ENCODE data around the gene VGF. TPM values are rescaled to one million over a fixed set of nuclear protein-coding genes. Genes with fewer than 3 reads are reported as not detected.

Gene VGF
- polyA plus RNA-seq, 1 experiment = 0.04 TPM

DNA sequence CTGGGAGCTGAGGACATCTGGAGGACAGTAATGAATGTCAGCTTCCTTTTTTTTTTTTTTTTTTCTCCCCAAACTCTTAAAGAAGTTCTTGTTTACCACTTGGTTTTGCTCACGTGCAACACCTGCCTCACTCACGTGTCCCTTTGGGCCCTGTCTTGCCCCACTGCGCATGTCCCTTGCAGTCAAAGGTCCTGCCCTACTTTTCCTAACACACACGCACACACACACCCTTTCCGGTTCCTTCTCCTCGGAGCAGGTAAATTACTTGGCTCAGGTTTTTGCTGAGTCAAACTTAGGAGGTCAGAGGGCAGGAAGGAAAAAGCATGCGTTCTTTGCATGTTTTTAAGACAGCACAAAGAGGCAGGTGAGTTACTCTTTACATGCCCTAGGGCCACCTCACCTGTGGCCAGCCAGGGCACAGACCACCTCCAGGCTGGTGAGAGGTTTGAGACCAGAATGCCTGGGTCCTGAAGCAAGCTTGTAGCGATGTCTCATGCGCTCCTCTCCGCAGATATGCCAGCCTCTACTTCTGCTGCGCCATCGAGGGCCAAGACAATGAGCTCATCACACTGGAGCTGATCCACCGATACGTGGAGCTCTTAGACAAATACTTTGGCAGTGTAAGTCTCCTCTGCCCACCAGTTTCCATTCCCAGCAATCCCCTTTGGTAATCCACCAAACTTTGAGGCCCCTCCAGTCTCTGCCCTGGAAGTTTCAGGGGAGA, 8.3 kb downstream of the VGF start:
- TF ChIP-seq, protein P1, sequence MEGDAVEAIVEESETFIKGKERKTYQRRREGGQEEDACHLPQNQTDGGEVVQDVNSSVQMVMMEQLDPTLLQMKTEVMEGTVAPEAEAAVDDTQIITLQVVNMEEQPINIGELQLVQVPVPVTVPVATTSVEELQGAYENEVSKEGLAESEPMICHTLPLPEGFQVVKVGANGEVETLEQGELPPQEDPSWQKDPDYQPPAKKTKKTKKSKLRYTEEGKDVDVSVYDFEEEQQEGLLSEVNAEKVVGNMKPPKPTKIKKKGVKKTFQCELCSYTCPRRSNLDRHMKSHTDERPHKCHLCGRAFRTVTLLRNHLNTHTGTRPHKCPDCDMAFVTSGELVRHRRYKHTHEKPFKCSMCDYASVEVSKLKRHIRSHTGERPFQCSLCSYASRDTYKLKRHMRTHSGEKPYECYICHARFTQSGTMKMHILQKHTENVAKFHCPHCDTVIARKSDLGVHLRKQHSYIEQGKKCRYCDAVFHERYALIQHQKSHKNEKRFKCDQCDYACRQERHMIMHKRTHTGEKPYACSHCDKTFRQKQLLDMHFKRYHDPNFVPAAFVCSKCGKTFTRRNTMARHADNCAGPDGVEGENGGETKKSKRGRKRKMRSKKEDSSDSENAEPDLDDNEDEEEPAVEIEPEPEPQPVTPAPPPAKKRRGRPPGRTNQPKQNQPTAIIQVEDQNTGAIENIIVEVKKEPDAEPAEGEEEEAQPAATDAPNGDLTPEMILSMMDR (IDR thresholded peaks at IDR 0.05; ENCODE audit: insufficient read depth, low read depth, low read length) = no peak
- H3K27me3 ChIP-seq (ENCODE audit: control insufficient read depth, insufficient read depth, low read length) = 0 out of 2 replicates have a peak, but pooled peaks cover 2% of the 10 kb centered on the region
- peaks cover 19% of the 10 kb centered on the region for H3K36me3 ChIP-seq (ENCODE audit: control insufficient read depth, insufficient read depth, low read length)
- ChIA-PET POLR2A (interaction anchor here (0.6 kb wide), 2 partner anchors 49 to 91 kb away, joined by 4 to 6 read pairs; no protein-coding TSS in a partner anchor), CTCF (interaction anchor here (0.7 to 4.9 kb wide), 7 partner anchors 8 to 524 kb away, joined by 3 to 28 read pairs (median 5); partner anchors contain the start of genes TRIM56 and VGF)
- no peak for DNase-seq (ENCODE audit: low read depth)
- H3K4me3 ChIP-seq (ENCODE audit: low read depth, low read length) = no peak overlapping the region

DNA sequence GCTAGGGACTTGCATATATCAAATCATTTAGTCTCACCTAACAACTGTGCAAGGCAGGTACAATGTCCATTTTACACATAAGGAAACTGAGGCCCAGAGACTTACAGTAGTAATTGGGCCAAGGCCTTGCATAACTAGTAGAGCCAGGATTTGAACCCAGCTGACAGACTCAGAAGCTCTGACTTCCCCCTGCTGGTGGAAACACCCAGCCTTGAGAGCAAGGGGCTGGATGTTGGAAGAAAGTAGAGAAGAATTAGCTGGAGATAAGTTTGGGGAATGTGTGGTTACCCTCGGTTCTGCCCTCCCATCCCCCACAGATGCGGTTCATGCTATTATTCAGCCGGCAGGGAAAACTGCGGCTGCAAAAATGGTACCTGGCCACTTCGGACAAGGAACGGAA, 9.1 kb downstream of the VGF start:
- H3K4me3 ChIP-seq (ENCODE audit: low read depth, low read length) = no peak overlapping the region
- ChIA-PET CTCF (interaction anchor here (0.7 to 4.9 kb wide), 5 partner anchors 9 to 122 kb away, joined by 3 to 28 read pairs (median 3); partner anchors contain the start of gene VGF), POLR2A (interaction anchor here (0.6 kb wide), 2 partner anchors 50 to 90 kb away, joined by 4 to 6 read pairs; no protein-coding TSS in a partner anchor)
- H3K36me3 ChIP-seq (ENCODE audit: control insufficient read depth, insufficient read depth, low read length) = peaks cover 19% of the 10 kb centered on the region
- TF ChIP-seq, protein P1 (IDR thresholded peaks at IDR 0.05; ENCODE audit: insufficient read depth, low read depth, low read length) = peak; percentile 11; the same call in 1 of the 2 replicates
- H3K27me3 ChIP-seq (ENCODE audit: control insufficient read depth, insufficient read depth, low read length) = 0 out of 2 replicates have a peak, but pooled peaks cover 2% of the 10 kb centered on the region
- no peak for DNase-seq (ENCODE audit: low read depth)

GRCh38 chr7:101155303-101155702, 10.1 kb downstream of the VGF start:
- H3K27me3 ChIP-seq (ENCODE audit: control insufficient read depth, insufficient read depth, low read length) = 0 out of 2 replicates have a peak, but pooled peaks cover 2% of the 10 kb centered on the region
- H3K4me3 ChIP-seq (ENCODE audit: low read depth, low read length) = peak overlapping the region; percentile 99
- TF ChIP-seq, protein P1 (IDR thresholded peaks at IDR 0.05; ENCODE audit: insufficient read depth, low read depth, low read length) = no peak
- CTCF ChIA-PET = interaction anchor here (0.9 to 4.9 kb wide), 4 partner anchors 12 to 127 kb away, joined by 3 to 28 read pairs (median 5); no protein-coding TSS in a partner anchor
- peaks cover 16% of the 10 kb centered on the region for H3K36me3 ChIP-seq (ENCODE audit: control insufficient read depth, insufficient read depth, low read length)
- POLR2A ChIA-PET = interaction anchor here (0.7 kb wide), 1 partner anchor 281 kb away, joined by 7 read pairs; the partner anchor contains the start of gene SRRT
- no peak for DNase-seq (ENCODE audit: low read depth)

DNA sequence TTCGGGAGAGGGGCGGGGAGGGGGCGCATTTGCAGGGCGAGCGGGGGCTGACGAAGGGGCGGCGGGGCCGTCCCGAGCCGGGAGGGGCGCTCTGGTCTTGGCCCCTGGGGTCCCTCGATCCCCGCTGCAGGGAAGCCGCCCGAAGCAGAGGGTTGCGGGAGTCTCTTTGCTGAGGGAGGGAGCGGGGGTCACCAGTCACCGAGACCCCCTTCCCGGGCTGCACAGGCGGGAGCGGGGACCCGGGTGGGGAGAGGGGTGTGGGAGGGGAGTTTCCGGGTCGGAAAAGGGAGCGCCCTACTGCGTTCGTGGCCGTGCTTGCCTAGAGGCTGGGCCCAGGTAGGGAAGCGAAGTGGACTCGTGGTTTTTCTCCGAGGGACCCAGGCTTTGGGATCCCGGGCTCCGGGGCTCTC, 10.7 kb downstream of the VGF start:
- TF ChIP-seq, protein P1 (IDR thresholded peaks at IDR 0.05; ENCODE audit: insufficient read depth, low read depth, low read length) = no peak
- Histone ChIP-seq H3K27me3 (ENCODE audit: control insufficient read depth, insufficient read depth, low read length) (0 out of 2 replicates have a peak, but pooled peaks cover 2% of the 10 kb centered on the region), H3K36me3 (ENCODE audit: control insufficient read depth, insufficient read depth, low read length) (peaks cover 12% of the 10 kb centered on the region), H3K4me3 (ENCODE audit: low read depth, low read length) (peak overlapping the region; percentile 99)
- no peak for DNase-seq (ENCODE audit: low read depth)
- POLR2A ChIA-PET = interaction anchor here (0.7 kb wide), 1 partner anchor 280 kb away, joined by 7 read pairs; the partner anchor contains the start of gene SRRT
- CTCF ChIA-PET = interaction anchor here (0.9 to 4.9 kb wide), 7 partner anchors 11 to 128 kb away, joined by 3 to 28 read pairs (median 5); partner anchors contain the start of gene VGF
